ENCODE data around the gene GSE1. TPM values are rescaled to one million over a fixed set of nuclear protein-coding genes. Genes with fewer than 3 reads are reported as not detected.

GSE1 gene
- total RNA-seq, 1 donor from 2014 or later: 80.8 TPM

GRCh38 chr16:85634747-85635544 lies 21.8 kb downstream of the GSE1 start:
- no peaks in the 10 kb centered on the region for H3K27me3 ChIP-seq
- DNase-seq (ENCODE audit: extremely low spot score in 2 of 2): no peak
- H3K4me3 ChIP-seq: no peak overlapping the region
- H3K36me3 ChIP-seq: peaks cover 0 to 2% of the 10 kb centered on the region in 2 donors
- no peak overlapping the region for H3K27ac ChIP-seq
- peaks cover 33% of the 10 kb centered on the region for H3K4me1 ChIP-seq
- TF ChIP-seq POLR2AphosphoS5 (IDR thresholded peaks at IDR 0.05; ENCODE audit: insufficient read depth in 1 of 2, low read depth in 1 of 2) (no peak), CTCF (IDR thresholded peaks at IDR 0.05) (no peak), POLR2A (IDR thresholded peaks at IDR 0.05) (no peak)
- no peaks in the 10 kb centered on the region for H3K9me3 ChIP-seq
- intact Hi-C loops (cut with DNase I): no loop called here

GRCh38 chr16:85635545-85636140 lies 22.5 kb downstream of the GSE1 start:
- Histone ChIP-seq H3K27ac (no peak overlapping the region), H3K4me3 (no peak overlapping the region), H3K9me3 (no peaks in the 10 kb centered on the region), H3K4me1 (peaks cover 40% of the 10 kb centered on the region), H3K27me3 (no peaks in the 10 kb centered on the region), H3K36me3 (no peaks in the 10 kb centered on the region)
- intact Hi-C loops (cut with DNase I): no loop called here
- TF ChIP-seq POLR2A (IDR thresholded peaks at IDR 0.05): no peak
- TF ChIP-seq CTCF (IDR thresholded peaks at IDR 0.05): no peak
- no peak for TF ChIP-seq POLR2AphosphoS5 (IDR thresholded peaks at IDR 0.05; ENCODE audit: insufficient read depth in 1 of 2, low read depth in 1 of 2)
- DNase-seq (ENCODE audit: extremely low spot score in 2 of 2): no peak

GRCh38 chr16:85636234-85636812 lies 23.2 kb downstream of the GSE1 start:
- peaks cover 40% of the 10 kb centered on the region for H3K4me1 ChIP-seq

GRCh38 chr16:85637061-85637807 lies 24.1 kb downstream of the GSE1 start:
- intact Hi-C loops (cut with DNase I): no loop called here
- Histone ChIP-seq H3K4me3 (no peak overlapping the region), H3K4me1 (peaks cover 44% of the 10 kb centered on the region), H3K36me3 (no peaks in the 10 kb centered on the region), H3K9me3 (no peaks in the 10 kb centered on the region), H3K27me3 (no peaks in the 10 kb centered on the region), H3K27ac (no peak overlapping the region)
- no peak for TF ChIP-seq POLR2AphosphoS5 (IDR thresholded peaks at IDR 0.05; ENCODE audit: insufficient read depth in 1 of 2, low read depth in 1 of 2)
- no peak for DNase-seq (ENCODE audit: extremely low spot score in 2 of 2)

More at GRCh38 chr16:85636234-85636812, 23.2 kb downstream of the GSE1 start:
- H3K27ac ChIP-seq: no peak overlapping the region
- H3K4me3 ChIP-seq: no peak overlapping the region
- no peak for DNase-seq (ENCODE audit: extremely low spot score in 2 of 2)
- no peaks in the 10 kb centered on the region for H3K9me3 ChIP-seq
- intact Hi-C loops (cut with DNase I): no loop called here
- H3K36me3 ChIP-seq: no peaks in the 10 kb centered on the region
- H3K27me3 ChIP-seq: no peaks in the 10 kb centered on the region
- TF ChIP-seq POLR2A (IDR thresholded peaks at IDR 0.05) (no peak), POLR2AphosphoS5 (IDR thresholded peaks at IDR 0.05; ENCODE audit: insufficient read depth in 1 of 2, low read depth in 1 of 2) (no peak), CTCF (IDR thresholded peaks at IDR 0.05) (no peak)
